Neural crest cell (in vitro differentiated cells): ENCODE measurements around the gene DLX4. TPM values are rescaled to one million over a fixed set of nuclear protein-coding genes. Genes with fewer than 3 reads are reported as not detected.

Source experiments
- DNase-seq: peaks from one replicate; pipeline ENCODE4 v3.0.0; 2021; ENCODE audit warnings: low read depth, mixed read lengths, low spot score
- H3K27ac Mint-ChIP-seq: one replicate; pipeline ENCODE4 v1.8.0; 2021; ENCODE audit warnings: mild to moderate bottlenecking, mixed read lengths; ENCODE audit not compliant: unreplicated experiment
- H3K27me3 Mint-ChIP-seq: 2 replicates; pipeline ENCODE4 v1.8.0; 2021; ENCODE audit warnings: low read depth, mild to moderate bottlenecking, mixed read lengths
- H3K36me3 Mint-ChIP-seq: 2 replicates; pipeline ENCODE4 v1.8.0; 2021; ENCODE audit warnings: low read depth, mild to moderate bottlenecking, mixed read lengths
- H3K4me1 Mint-ChIP-seq: 2 replicates; pipeline ENCODE4 v1.8.0; 2021; ENCODE audit warnings: mixed read lengths
- H3K4me3 Mint-ChIP-seq: one replicate; pipeline ENCODE4 v1.8.0; 2021; ENCODE audit warnings: mild to moderate bottlenecking, mixed read lengths
- H3K9me3 Mint-ChIP-seq: 2 replicates; pipeline ENCODE4 v1.8.0; 2021; ENCODE audit warnings: mixed read lengths
- CTCF ChIP-seq: fragments of 200-600 bp; sonication (generic); conservative IDR thresholded peaks from 2 replicates; pipeline ENCODE4 v1.5.0; 2021; ENCODE audit warnings: antibody characterized with exemption, mild to moderate bottlenecking
- total RNA-seq: library from RNA; stranded (reverse); gene quantifications from 2 replicates; pipeline ENCODE4 v1.2.1, GENCODE V29; 2021

DLX4 gene
- total RNA-seq, 1 donor from 2014 or later: 0.49 TPM

- no peak for TF ChIP-seq CTCF
- no peak for DNase-seq
- no peak overlapping the region for H3K4me3 Mint-ChIP-seq
- peaks cover 4% of the 10 kb centered on the region for H3K4me1 Mint-ChIP-seq
- H3K27me3 Mint-ChIP-seq: peaks cover 56% of the 10 kb centered on the region
- H3K36me3 Mint-ChIP-seq: no peaks in the 10 kb centered on the region
- H3K9me3 Mint-ChIP-seq: no peaks in the 10 kb centered on the region
- no peak overlapping the region for H3K27ac Mint-ChIP-seq
Measured at GRCh38 chr17:49946964-49947584, 21.9 kb upstream of the DLX4 start.

DNA sequence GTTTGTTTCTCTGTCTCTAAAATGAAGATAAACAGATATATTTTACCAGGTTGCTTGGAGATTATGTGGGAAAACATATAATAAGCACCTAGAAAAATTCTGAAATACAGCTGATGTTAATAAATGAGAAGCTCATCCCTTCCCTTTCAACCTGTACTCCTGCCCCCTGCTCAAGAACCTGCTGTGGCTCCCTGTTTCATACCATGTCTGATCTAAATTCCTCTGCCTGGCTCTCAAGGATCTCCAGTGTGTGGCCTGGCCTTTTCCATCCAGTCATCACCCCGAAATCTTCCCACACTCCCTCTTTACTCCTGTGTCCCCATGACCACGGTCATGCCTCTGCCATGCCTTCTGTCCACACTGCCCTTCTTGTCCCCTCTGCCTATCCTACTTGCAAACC is 19.4 kb upstream of the DLX4 start:
- Mint-ChIP-seq H3K27me3 (peaks cover 58% of the 10 kb centered on the region), H3K27ac (no peak overlapping the region), H3K4me1 (peaks cover 2% of the 10 kb centered on the region), H3K4me3 (no peak overlapping the region), H3K9me3 (no peaks in the 10 kb centered on the region), H3K36me3 (no peaks in the 10 kb centered on the region)
- no peak for TF ChIP-seq CTCF
- no peak for DNase-seq

DNA sequence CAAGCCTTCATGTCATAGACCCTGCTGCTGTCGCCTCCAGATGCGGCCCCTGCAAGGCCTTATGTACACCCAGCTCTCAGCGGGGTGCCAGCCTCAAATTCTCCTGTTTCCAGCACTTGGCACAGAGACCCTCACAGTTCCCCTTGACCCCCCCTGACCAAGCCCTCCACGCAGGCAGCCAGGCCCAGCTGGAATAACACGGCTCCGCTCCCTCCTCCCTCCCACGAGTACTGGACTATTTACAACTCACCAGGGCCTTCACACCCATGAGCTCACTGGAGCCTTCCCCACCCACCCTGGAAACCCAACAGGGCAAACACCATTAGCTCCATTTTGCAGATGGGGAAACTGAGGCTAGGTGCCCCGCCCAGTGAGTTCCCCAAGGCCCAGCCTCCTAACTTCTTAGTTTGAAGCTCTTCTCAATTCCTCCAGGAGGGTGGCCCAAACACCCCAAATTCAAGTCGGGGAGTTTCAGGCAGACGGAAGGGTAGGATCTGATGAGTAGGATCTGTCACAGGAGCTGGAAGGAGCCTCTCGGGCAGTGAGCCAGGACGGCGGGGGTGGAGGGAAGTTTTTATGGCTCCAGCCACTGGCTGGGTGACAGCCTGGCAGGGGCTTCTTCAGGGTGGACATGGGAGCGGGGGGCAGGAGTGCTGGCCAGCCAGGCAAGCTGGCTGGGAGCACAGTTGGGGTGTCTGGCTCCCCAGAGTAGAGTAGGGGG is 17.5 kb upstream of the DLX4 start:
- H3K4me3 Mint-ChIP-seq: no peak overlapping the region

DNA sequence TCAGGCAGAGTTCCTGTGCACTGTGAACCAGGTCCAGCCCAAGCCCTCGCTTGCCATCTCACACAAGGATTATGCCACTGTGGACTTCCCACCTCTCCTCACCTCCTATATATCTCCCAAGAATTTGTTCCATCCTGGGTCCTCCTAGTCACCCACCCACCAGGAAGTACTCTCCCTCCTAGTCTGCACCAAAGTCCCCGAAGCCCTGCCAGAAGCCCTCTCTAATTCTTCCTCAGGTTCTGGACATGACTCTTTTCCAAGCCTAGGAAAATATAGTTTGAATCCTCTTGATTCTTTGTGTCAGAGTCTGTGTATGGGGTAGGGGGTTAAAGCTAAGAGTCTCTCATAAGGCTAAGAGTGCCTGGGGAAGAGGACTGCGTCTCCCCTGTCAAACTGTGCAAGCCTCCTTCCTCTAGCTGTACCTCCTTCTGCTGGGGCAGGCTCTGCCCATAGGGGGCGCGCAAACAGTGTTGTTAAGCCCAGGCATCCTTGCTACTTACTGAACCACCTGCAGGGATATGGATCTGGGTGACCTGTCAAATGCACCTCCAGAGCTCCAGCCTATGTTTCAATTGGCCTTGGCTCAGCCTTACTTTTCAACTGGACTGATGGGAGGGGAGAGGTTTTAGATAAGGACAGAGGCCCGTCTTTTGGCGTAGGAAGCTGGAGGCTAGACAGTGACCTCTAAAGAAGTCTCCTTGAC is 16.6 kb upstream of the DLX4 start:
- Mint-ChIP-seq H3K4me3 (no peak overlapping the region), H3K9me3 (no peaks in the 10 kb centered on the region)

More for the DNA sequence above, 17.5 kb upstream of the DLX4 start:
- Mint-ChIP-seq H3K36me3 (no peaks in the 10 kb centered on the region), H3K4me1 (no peaks in the 10 kb centered on the region), H3K9me3 (no peaks in the 10 kb centered on the region), H3K27ac (no peak overlapping the region), H3K27me3 (peaks cover 57% of the 10 kb centered on the region)
- no peak for TF ChIP-seq CTCF
- no peak for DNase-seq

More for the DNA sequence above, 16.6 kb upstream of the DLX4 start:
- peak; percentile 83 for DNase-seq
- TF ChIP-seq CTCF: peak; percentile 83
- Mint-ChIP-seq H3K27ac (no peak overlapping the region), H3K4me1 (no peaks in the 10 kb centered on the region), H3K36me3 (no peaks in the 10 kb centered on the region), H3K27me3 (peaks cover 64% of the 10 kb centered on the region)
